Raji (cell line): ENCODE data around the gene MTREX.

Experiments used
- POLR2A ChIP-seq: IDR thresholded peaks from 2 replicates; pipeline ENCODE4 v1.6.1; 2011; ENCODE audit warnings: low read depth, low read length, control low read depth; ENCODE audit not compliant: insufficient read depth

The MTREX gene

DNA sequence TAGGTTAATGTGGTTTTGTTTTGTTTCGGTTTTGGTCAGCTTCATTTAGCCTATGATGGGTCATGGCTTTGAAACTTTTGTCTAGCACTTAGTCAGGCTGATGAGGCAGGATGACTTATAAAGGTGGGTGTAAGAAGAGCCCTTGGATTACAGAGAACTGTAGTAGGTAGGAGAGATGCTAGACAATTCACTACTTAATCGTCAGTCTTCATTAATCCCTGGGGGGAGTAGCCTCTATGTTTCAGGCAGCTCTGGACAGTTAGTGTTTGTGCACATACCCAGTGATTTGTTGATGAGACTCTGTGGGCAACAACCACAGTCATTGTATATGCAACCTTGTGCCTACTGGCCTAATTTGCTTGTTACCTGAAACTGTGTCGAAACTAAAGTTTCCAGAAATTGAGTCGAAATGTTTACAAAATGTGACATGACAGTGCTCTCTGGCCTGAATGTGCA lies 113.3 kb downstream of the MTREX start:
- TF ChIP-seq POLR2A = no peak

DNA sequence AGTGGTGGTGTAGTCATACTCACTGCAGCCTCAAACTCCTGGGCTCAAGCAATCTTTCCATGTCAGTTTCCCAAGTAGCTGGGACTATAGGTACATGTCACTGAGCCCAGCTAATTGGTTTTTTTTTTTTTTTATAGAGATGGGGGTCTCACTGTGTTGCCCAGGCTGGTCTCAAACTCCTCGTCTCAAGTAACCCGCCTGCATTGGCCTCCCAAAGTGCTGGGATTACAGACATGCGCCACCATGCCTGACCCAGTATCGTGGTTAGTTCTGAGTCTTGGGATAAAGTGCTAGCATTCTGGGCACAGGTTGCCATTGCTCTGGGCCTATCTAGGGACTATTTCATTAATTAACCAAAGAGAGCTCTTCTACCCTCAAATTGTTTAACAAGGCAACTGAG lies 118.7 kb downstream of the MTREX start:
- TF ChIP-seq POLR2A = no peak

DNA sequence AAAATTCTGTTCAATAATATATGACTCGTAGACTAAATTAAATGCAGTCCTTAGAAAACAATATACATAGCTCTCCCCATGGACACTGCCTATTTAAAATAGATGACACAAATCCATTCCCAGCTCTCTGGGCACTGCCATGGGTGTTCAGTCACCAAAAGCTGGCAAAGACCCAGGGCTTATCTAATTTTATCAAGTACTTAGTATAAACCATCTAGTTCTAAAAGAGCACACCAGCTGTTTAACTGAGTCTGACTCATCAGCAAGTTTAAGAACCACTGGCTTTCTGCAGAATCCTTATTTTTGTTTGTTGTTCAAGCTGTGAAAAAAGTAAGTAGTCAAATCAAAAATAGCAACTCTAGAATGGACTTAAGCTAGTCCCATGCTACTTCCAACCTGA lies 119.4 kb downstream of the MTREX start:
- TF ChIP-seq POLR2A = no peak

DNA sequence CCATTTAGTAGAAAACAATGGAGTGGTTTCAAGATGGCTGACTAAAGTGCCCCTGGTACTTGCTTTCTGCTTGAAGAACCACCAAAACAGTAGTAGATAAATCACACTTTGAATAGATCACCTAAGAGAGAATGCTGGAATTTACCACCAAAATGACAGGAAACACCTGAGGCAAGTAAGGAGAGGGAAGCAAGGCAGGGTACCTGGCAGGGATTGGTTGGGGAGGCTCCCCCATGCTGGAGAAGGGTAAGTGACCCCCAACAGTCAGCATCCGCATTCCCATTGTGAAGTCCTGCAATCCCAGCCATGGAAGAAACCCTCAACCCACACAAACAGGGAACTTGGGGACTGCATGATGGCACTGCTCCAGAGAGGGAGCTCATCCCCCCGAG lies 121.4 kb downstream of the MTREX start:
- no peak for TF ChIP-seq POLR2A

DNA sequence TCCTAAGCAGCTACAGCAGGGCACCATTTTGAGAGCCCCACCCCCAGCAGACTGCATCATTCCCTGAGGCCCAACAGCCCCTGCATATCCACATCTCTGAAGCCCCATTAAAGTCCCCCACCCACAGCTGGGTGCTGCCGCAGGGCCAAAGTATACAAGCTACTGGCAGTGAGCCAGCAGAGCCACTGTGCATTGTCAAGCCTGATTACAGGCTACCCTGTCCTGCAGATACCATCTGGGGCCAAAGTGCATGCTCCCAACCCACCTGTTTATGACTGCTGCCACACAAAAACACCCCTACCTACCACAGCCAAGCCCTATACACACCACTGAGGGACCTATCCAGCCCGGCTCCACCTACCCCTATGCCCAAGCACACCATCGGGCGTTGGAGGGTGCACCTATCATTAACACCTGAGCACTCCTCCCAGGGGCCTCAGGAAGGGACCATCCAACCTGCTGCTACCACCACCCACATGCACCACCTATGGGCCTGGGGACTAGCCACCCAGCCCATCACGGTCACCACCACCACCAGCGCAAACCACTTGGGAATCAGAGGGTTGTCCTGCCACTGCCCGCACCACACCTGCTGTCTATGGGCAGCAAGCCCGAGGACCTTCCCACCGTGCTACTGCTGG lies 121.9 kb downstream of the MTREX start:
- no peak for TF ChIP-seq POLR2A

DNA sequence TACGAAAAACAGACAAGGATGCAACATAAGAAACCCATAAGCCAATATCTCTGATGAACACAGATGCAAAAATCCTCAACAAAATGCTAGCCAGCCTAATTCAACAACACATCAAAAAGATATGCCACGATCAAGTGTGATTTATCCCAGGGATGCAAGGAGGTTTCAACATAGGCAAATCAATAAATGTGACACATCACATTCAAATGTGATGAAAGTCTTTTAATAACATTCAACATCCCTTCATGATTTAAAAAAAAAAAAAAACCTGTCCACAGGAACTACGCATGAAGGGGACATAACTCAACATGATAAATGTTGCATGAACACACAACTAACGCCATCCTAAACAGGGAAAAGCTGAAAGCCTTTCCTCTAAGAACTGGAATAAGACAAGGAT lies 124.8 kb downstream of the MTREX start:
- TF ChIP-seq POLR2A = no peak

DNA sequence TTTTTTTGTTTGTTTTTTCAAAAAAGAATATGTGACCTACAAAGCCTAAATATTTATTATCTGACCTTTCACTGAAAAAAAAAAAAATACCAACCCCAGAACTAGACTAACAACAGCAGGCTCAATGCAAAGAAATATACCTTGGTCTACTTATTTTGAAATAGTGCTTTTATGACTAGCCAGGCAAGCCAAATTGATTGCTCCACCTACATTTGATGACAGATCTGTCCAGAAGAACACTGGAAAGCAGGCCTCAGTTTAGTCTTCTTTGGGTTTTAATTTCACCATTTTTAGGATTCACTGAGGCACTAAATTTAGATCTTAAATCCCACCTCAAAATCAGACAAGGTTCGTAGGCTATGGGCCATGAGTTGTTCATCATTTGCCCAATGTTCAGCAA lies 129.7 kb downstream of the MTREX start:
- TF ChIP-seq POLR2A = no peak

DNA sequence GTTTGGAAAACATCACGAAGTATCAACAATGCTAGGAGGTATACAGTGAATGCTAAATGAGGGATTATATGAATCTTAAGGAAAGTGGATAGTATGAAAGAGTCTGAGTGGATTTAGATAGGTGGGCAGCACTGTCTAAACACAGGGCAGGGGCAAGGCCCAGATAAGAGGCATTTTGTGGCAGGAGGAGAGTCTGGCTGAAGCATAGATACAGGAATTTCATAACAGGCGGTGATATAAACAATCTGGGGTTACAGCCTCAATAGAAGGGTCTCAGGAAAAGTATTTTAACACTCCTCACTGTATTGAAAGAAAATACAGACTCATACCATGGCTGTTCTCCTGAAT lies 130.0 kb downstream of the MTREX start:
- no peak for TF ChIP-seq POLR2A

DNA sequence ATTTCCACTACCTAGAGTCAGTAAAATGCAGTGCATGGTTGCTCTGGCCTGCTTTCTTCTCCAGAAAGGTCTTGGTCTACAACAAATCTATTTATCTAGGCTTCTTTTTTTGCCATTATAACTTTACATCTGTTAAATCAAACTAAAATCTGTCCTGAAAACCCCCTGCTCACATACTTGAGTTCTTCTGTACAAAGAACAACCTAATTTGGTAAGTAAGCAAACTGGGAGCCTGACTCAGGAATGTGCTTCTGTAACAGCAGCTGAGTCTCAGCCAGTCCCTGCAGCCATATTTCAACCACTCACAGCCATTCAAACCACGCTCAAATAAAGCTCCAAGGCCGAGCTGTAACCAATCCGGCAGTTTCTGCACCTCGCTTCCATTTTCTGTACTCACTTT lies 131.2 kb downstream of the MTREX start:
- no peak for TF ChIP-seq POLR2A

DNA sequence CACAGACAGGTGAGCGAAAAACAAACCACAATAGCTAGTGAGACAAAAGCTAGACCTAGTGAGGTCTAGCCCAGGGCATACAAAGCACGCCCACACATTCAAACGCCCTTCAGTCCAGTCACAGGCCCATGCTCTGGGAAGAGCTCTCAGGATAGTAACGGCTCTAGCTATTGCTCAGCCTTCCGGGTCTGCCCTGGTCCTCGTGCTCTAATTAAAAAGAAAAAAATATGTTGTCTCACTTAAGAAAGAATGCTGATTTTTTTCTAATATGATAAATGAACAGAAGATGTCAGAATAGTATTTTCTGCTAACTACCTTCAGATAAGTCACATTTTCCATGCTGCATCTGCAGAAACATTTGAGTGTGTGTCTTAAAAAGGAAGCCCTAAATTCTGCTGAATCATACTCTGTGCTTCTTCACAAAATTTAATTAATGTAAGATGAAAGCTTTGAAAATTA lies 132.4 kb downstream of the MTREX start:
- TF ChIP-seq POLR2A = no peak

DNA sequence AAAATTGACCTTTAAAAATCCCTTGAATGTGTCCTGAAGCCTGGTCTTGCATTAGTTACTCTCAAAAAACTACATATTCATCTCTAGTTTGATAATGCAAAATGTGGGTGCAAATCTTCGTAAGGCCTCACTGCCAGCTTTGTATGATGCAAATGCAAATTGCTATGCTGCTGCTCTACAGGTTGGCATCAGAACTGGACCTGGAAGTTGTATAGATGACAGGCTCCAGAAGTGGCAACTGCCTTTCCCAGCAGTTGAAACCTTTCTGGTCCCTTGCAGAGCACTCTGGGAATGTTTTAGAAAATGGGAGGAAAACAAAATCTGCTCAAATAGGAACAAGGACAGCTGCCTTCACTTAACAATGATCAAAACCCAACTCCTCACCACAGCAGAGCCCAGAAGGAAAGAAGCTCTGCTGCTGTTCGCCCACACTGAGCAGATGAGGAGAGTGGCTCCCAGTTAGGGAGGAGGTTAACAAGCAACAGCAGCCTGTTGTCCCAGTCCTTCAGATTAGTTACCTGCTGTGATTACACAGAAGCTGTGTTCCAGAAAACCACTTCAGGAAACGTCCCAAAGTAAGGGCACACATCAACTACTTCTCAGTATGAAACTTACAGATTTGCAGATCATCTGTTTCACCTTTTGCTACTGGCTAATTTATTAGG lies 133.4 kb downstream of the MTREX start:
- no peak for TF ChIP-seq POLR2A

DNA sequence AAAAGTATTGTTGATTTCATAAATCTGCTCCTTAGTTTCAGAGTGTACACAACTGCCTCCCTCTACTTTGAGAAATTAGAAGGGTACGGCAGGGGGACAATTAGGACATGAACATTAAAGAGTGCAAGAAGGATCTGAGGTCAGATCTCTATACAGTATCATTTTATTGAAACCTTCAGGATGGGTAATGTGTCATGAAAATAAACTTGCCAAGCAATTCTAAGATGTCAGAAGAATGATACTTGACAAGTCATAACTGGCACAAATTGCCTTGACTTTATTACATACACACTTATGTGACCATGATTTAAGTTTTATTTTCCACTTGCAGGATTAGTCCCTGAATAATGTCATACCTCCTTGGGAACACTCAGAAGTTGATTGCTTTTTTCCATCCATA lies 134.2 kb downstream of the MTREX start:
- TF ChIP-seq POLR2A = no peak

DNA sequence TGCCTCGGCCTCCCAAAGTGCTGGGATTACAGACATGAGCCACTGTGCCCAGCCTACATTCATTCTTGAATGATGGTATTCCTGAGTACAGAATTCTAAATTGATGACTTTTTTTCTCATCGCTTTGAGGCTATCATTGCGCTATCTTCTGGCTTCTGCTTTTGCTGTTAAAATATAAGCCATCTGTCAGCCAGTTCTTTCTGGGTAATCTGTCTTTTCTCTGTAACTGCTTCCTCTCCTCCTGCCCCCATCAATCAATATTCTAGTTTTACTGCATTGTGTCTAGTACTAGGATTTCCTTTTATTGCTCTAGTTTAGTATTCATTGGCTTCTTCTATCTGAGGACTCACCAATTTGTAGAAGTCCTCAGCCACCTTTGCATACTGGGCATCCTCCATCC lies 138.0 kb downstream of the MTREX start:
- TF ChIP-seq POLR2A = no peak

DNA sequence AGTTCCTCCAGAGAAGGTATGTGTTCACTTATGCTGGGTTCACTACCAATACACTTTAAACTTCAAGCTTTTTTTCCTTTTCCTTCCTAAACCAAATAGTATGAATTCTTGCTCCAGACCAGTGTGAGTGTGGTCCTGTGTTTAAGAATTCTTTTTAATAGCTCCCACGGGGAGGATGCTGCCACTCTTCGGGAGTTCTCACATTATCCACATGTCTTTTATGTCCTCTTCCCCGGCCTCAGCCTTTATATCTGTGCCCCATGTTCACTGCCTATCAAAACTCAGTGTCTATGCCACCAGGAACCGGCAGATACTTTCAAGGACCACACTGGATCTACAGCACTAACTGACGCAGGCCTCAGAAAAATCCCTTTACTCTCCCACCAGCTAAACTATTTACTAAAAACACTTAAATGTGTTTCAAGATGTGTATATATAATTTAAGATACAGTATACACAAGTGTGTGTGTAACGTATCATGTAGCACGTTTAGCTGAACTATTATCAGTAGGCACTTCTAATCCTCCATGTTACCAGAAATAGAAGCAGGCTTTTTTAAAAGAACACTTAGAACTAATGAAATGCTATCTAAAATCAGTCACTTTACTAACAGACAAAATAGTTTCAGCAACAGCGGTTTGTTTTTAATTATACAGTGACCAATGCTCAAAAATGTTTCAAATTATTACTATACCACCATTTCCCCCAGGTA lies 139.0 kb downstream of the MTREX start:
- no peak for TF ChIP-seq POLR2A

DNA sequence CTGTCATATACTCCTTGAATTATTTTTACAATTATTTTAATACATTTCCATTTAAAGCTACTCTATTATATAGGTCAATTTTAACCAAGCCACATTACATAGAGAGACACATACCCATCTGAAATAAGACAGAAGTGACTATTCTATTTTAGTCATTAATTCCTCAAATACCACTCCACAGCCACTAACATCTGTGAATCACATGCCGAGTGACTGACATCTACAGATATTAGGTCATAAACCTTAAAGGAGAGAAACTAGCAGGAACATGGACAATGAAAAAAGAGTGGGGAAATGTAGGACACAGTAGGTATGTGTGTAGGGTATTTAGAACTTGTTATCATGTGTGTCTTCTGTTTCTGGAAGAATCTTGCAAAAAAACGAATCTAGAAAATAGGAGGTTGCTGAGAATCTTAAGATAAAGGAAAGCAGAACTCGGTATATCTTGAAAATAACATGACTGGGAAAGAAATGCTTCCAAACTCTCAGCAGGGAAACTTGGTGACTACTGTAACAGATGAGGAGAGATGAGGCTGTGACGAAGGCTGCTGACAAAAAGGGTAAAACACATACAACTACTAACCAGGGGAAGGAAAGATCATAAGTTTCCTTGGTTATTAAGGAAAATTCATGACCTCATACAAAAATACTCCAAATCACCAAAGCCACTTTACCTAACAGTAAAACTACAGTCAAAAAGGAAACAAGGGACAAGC lies 142.4 kb downstream of the MTREX start:
- no peak for TF ChIP-seq POLR2A

DNA sequence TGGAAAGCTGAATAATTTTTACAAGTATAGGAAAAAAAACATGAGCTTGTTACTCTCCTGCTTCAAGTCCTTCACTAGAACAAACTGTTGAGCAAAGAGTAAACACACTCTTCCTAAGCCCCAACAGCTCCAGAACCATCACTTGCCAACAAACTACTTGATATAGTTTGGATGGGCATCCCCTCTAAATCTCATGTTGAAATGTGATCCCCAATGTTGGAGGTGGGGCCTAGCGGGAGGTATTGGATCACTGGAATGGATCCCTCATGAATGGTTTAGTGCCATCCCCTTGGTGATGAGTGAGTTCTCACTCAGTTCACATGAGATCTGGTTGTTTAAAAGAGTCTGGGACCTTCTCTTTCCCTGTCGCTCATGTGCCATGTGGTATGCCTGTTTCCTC lies 144.2 kb downstream of the MTREX start:
- no peak for TF ChIP-seq POLR2A
